GM23248 (cell line): ENCODE data around the gene AHSG. TPM values are rescaled to one million over a fixed set of nuclear protein-coding genes. Genes with fewer than 3 reads are reported as not detected.

Experiments
- DNase-seq: peaks from one replicate; pipeline ENCODE4 v3.0.0-alpha.2; 2015
- H2AFZ ChIP-seq: fragments of 200-600 bp; sonication (generic); 2 replicates; pipeline ENCODE4 v1.6.1; 2016; ENCODE audit warnings: antibody characterized with exemption
- H3F3A ChIP-seq: fragments of 200-600 bp; sonication (generic); 2 replicates; pipeline ENCODE4 v1.6.1; 2016; ENCODE audit warnings: mild to moderate bottlenecking, antibody characterized with exemption, mixed run types; ENCODE audit not compliant: insufficient read depth
- H3K27ac ChIP-seq: fragments of 200-600 bp; sonication (generic); 2 replicates; pipeline ENCODE4 v1.5.1; 2016; ENCODE audit warnings: mild to moderate bottlenecking
- H3K27me3 ChIP-seq: fragments of 200-600 bp; sonication (generic); replicated peaks from 2 replicates; pipeline ENCODE4 v1.6.1; 2016; ENCODE audit warnings: mild to moderate bottlenecking; ENCODE audit not compliant: insufficient read depth
- H3K36me3 ChIP-seq: fragments of 200-600 bp; sonication (generic); 2 replicates; pipeline ENCODE4 v1.6.1; 2016; ENCODE audit warnings: low read depth, mild to moderate bottlenecking
- H3K4me1 ChIP-seq: fragments of 200-600 bp; sonication (generic); 2 replicates; pipeline ENCODE4 v1.6.1; 2016; ENCODE audit warnings: mild to moderate bottlenecking; ENCODE audit not compliant: insufficient read depth
- H3K4me2 ChIP-seq: fragments of 200-600 bp; sonication (generic); one replicate; pipeline ENCODE4 v1.6.1; 2016; ENCODE audit warnings: mild to moderate bottlenecking; ENCODE audit not compliant: unreplicated experiment
- H3K4me3 ChIP-seq: fragments of 200-600 bp; sonication (generic); 2 replicates; pipeline ENCODE4 v1.5.1; 2016; ENCODE audit warnings: mild to moderate bottlenecking
- H3K79me2 ChIP-seq: fragments of 200-600 bp; sonication (generic); 2 replicates; pipeline ENCODE4 v1.6.1; 2016; ENCODE audit warnings: mild to moderate bottlenecking; ENCODE audit not compliant: insufficient read depth
- H3K9ac ChIP-seq: fragments of 200-600 bp; sonication (generic); 2 replicates; pipeline ENCODE4 v1.6.1; 2016; ENCODE audit warnings: mild to moderate bottlenecking
- H3K9me2 ChIP-seq: fragments of 200-600 bp; sonication (generic); 2 replicates; pipeline ENCODE4 v1.6.1; 2016; ENCODE audit warnings: mixed run types, mild to moderate bottlenecking, moderate library complexity; ENCODE audit not compliant: insufficient read depth
- H3K9me3 ChIP-seq: fragments of 200-600 bp; sonication (generic); one replicate; pipeline ENCODE4 v1.6.1; 2017; ENCODE audit warnings: low read depth
- H4K20me1 ChIP-seq: fragments of 200-600 bp; sonication (generic); 2 replicates; pipeline ENCODE4 v1.6.0; 2016; ENCODE audit not compliant: insufficient read depth
- EZH2 ChIP-seq: fragments of 200-600 bp; sonication (generic); IDR thresholded peaks from 2 replicates; pipeline ENCODE4 v1.6.1; 2018; ENCODE audit warnings: antibody characterized with exemption, mild to moderate bottlenecking; ENCODE audit not compliant: insufficient read depth, poor library complexity, severe bottlenecking
- EZH2phosphoT487 ChIP-seq: fragments of 200-600 bp; sonication (generic); IDR thresholded peaks from 2 replicates; pipeline ENCODE4 v1.6.1; 2018; ENCODE audit warnings: antibody characterized with exemption, moderate library complexity, mild to moderate bottlenecking, low read depth; ENCODE audit not compliant: insufficient read depth
- WGBS, 2 experiments: methylation state at CpG; one replicate each; pipeline ENCODE4 v1.1.6; 2015 to 2017; ENCODE audit warnings: low lambda C conversion rate in 2 of 2, low coverage in 1 of 2; ENCODE audit errors: missing lambda C conversion rate in 2 of 2; 5-methylcytosine and 5-hydroxymethylcytosine counted together
- in situ Hi-C: fragments of 300-500 bp; cut with MboI; formaldehyde crosslinking; loops from 2 replicates; pipeline ENCODE4 v1.15.0; 2020
- polyA plus RNA-seq: library from polyadenylated mRNA; unstranded; fragments of >200 nt; fragmentation: Nextera tagmentation; extraction: Ambion mirVana; gene quantifications from 2 replicates; pipeline ENCODE4 v1.2.1, GENCODE V29; 2016
- total RNA-seq: library from RNA; depleted of rRNA; stranded (reverse); fragments of >200 nt; shearing (Covaris generic); gene quantifications from 2 replicates; pipeline ENCODE4 v1.2.3, GENCODE V29; 2014

Gene AHSG
- total and polyA plus RNA-seq, 2 experiments from 2014 or later: not detected

GRCh38 chr3:186613637-186614265 lies 891 bp downstream of the AHSG start:
- Histone ChIP-seq H3K27me3 (peaks cover 14% of the 10 kb centered on the region), H3K4me3 (no peak overlapping the region), H4K20me1 (no peaks in the 10 kb centered on the region), H3K4me2 (no peak overlapping the region), H3K27ac (no peak overlapping the region), H3F3A (peaks cover 7% of the 10 kb centered on the region), H3K36me3 (no peaks in the 10 kb centered on the region), H2AFZ (no peak overlapping the region), H3K79me2 (no peaks in the 10 kb centered on the region), H3K9me3 (no peaks in the 10 kb centered on the region), H3K4me1 (peaks cover 14% of the 10 kb centered on the region; the same call in 1 of the 2 replicates), H3K9me2 (no peaks in the 10 kb centered on the region), H3K9ac (no peak overlapping the region)
- WGBS, 2 experiments: 25 to 27% methylated on average over 4 of the region's 4 CpGs
- in situ Hi-C loops: loop anchor here (10.0 to 25.0 kb wide), 2 partner anchors 201 to 1099 kb away; partner anchors contain the start of gene RTP2
- DNase-seq: no peak
- TF ChIP-seq EZH2phosphoT487 (no peak), EZH2 (no peak)

GRCh38 chr3:186614266-186614596 lies 1.4 kb downstream of the AHSG start:
- in situ Hi-C loops: loop anchor here (10.0 to 25.0 kb wide), 2 partner anchors 201 to 1098 kb away; partner anchors contain the start of gene RTP2
- Histone ChIP-seq H3K9me2 (no peaks in the 10 kb centered on the region), H3K27ac (no peak overlapping the region), H4K20me1 (no peaks in the 10 kb centered on the region), H3K4me3 (no peak overlapping the region), H3K36me3 (no peaks in the 10 kb centered on the region), H2AFZ (no peak overlapping the region), H3F3A (peaks cover 7% of the 10 kb centered on the region), H3K79me2 (no peaks in the 10 kb centered on the region), H3K4me1 (peaks cover 14% of the 10 kb centered on the region; the same call in 1 of the 2 replicates), H3K27me3 (peaks cover 15% of the 10 kb centered on the region), H3K4me2 (no peak overlapping the region), H3K9me3 (no peaks in the 10 kb centered on the region), H3K9ac (no peak overlapping the region)
- WGBS, 2 experiments: 57% methylated on average over 6 of the region's 6 CpGs
- no peak for TF ChIP-seq EZH2
- TF ChIP-seq EZH2phosphoT487: no peak
- DNase-seq: no peak

GRCh38 chr3:186614597-186615483 lies 2.0 kb downstream of the AHSG start:
- Histone ChIP-seq H4K20me1 (no peaks in the 10 kb centered on the region), H3K27me3 (peaks cover 21% of the 10 kb centered on the region), H3K4me2 (no peak overlapping the region), H3K9me2 (no peaks in the 10 kb centered on the region), H3K4me3 (no peak overlapping the region), H3K79me2 (no peaks in the 10 kb centered on the region), H3K9me3 (no peaks in the 10 kb centered on the region), H3K9ac (no peak overlapping the region), H3F3A (peaks cover 7% of the 10 kb centered on the region), H3K4me1 (peaks cover 14% of the 10 kb centered on the region; the same call in 1 of the 2 replicates), H3K36me3 (no peaks in the 10 kb centered on the region), H3K27ac (no peak overlapping the region), H2AFZ (no peak overlapping the region)
- TF ChIP-seq EZH2 (no peak), EZH2phosphoT487 (no peak)
- WGBS, 2 experiments: 18 to 21% methylated on average over 16 of the region's 16 CpGs
- peak; percentile 64 for DNase-seq
- in situ Hi-C loops: loop anchor here (10.0 to 25.0 kb wide), 2 partner anchors 200 to 1097 kb away; partner anchors contain the start of gene RTP2

GRCh38 chr3:186616299-186616617 lies 3.4 kb downstream of the AHSG start:
- peaks cover 14% of the 10 kb centered on the region; the same call in 1 of the 2 replicates for H3K4me1 ChIP-seq
- WGBS, 2 experiments: 70 to 76% methylated on average over 8 of the region's 8 CpGs
- H3K4me3 ChIP-seq: no peak overlapping the region
- peaks cover 21% of the 10 kb centered on the region for H3K27me3 ChIP-seq
- H3K4me2 ChIP-seq: no peak overlapping the region
- in situ Hi-C loops: loop anchor here (10.0 to 25.0 kb wide), 2 partner anchors 199 to 1096 kb away; partner anchors contain the start of gene RTP2
- DNase-seq: no peak
- H3K79me2 ChIP-seq: no peaks in the 10 kb centered on the region
- H3K9ac ChIP-seq: no peak overlapping the region
- TF ChIP-seq EZH2 (no peak), EZH2phosphoT487 (no peak)
- H4K20me1 ChIP-seq: no peaks in the 10 kb centered on the region
- H3K9me3 ChIP-seq: no peaks in the 10 kb centered on the region
- H3F3A ChIP-seq: peaks cover 7% of the 10 kb centered on the region
- H3K9me2 ChIP-seq: no peaks in the 10 kb centered on the region
- no peaks in the 10 kb centered on the region for H3K36me3 ChIP-seq
- H2AFZ ChIP-seq: no peak overlapping the region
- no peak overlapping the region for H3K27ac ChIP-seq
